GM18907 (cell line): ENCODE results near the gene CXCL1.

ENCODE experiments used
- ATAC-seq: cut with Tn5 transposase; IDR thresholded peaks from one replicate; pipeline ENCODE4 v1.9.1; 2021; ENCODE audit warnings: mild to moderate bottlenecking, moderate library complexity; ENCODE audit not compliant: unreplicated experiment

Gene CXCL1

DNA sequence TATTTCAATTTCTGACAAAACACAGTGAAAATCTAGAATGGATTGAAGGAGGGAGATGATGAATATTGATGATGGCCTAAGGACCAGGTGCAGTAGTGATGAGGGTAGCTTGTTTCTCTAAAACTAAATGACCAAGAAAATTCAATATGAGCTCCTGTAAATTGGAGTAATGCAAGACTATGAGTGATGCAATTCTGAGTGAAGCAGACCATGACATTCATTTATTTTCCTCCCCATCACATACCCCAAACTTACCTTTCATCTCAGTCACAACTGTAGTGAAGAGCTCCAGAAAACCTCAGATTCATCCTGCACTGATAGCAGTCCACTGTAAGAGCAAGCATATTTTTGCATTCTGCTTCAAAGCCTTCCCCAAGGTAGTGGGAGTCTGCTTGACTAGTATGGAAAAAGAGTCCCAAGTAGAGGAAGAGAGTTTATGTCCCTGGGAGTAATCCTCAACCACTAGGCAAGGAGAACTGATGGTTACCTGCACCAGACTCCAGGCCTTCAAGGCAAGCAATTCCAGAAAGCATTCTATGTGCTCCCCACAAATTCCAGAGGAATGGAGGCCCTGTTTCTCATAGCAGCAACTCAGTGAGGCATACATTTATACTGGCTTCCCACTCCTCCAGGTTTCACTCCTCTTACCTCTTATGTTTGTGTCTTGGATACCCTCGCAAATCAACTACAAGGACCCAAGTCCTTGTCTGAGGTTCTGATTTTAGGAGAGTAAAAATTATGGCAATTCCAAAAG, 47.2 kb downstream of the CXCL1 start:
- ATAC-seq, result no peak

DNA sequence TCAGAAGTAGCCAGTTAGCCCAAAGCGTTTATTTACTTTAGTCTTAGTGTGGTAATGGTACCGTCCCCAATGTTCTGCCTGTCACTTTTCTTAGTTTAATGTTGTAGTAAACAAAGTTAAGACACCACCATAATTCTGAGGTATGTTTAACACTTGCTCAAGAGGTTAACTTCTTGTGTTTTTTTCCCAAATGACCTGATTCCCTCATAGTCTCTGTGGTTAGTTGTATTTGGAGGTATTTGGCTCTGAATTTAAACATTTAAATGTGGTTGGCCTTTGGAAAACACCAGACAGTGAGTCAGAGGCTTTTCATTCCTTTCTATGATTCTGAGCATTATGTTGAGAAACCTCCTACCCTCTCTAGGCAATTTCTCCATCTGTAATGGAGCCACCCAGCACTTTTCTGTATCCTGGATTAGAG, 47.9 kb downstream of the CXCL1 start:
- no peak for ATAC-seq

DNA sequence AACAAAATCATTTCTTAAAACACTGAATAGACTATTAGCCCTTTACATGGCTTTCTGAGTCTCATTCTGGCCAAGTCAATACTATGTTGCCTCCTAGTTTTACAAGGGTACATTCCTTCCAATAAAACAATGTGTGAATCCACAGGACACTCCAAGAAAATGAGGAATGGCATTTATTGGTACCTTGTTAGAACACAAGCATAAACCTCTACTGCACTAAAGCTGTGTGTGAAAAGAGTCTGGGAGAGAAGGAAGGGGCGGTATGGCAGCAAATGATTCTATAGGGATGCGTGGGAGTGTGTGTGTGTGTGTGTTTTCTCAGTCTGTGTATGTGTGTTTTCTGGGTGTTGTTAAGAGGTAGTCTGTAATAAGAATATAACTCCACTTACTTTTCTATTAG, 48.9 kb downstream of the CXCL1 start:
- no peak for ATAC-seq

DNA sequence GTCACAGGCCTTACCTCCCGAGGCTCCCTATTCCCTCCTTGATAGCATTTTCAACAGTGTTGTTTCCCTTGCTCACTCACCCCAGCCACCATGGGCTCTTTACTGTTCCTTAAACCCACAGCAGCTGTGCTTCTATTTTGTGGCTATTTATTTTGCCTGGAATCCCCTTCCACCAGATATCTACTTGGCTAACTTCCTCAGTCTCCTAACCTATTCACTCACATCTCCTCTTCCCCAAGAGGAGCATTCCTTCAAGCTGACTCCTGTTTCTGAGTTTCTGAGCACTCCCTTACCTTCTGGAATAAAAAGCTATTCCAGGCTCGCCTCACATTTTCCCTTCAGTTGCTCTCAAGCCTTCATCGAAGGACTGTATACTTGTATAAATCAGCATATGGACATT, 50.5 kb downstream of the CXCL1 start:
- ATAC-seq, result no peak
